ENCODE measurements around the gene OPTC. TPM values are rescaled to one million over a fixed set of nuclear protein-coding genes. Genes with fewer than 3 reads are reported as not detected.

OPTC gene
- total RNA-seq, 1 experiment from 2014 or later: not detected

- no peak overlapping the region for H3K4me3 ChIP-seq
- no peaks in the 10 kb centered on the region for H3K36me3 ChIP-seq
- H3K27ac ChIP-seq: no peak overlapping the region
- no peak for DNase-seq
- H3K9me3 ChIP-seq (replicated peaks): no peaks in the 10 kb centered on the region
- peaks cover 3% of the 10 kb centered on the region for H3K27me3 ChIP-seq
- no peaks in the 10 kb centered on the region for H3K4me1 ChIP-seq
Observed at GRCh38 chr1:203473781-203474305, 20.1 kb upstream of the OPTC start.

GRCh38 chr1:203475012-203475981 lies 18.7 kb upstream of the OPTC start, which contains the start of gene PRELP:
Gene PRELP, plus strand, starts transcription at chr1:203475806. Its CDS starts 7,379 bp downstream, at chr1:203483185.
- no peak for DNase-seq
- H3K27me3 ChIP-seq: peaks cover 3% of the 10 kb centered on the region
- peaks cover 3% of the 10 kb centered on the region; the same call in 1 of the 2 replicates for H3K4me1 ChIP-seq
- H3K9me3 ChIP-seq (replicated peaks): no peaks in the 10 kb centered on the region
- H3K27ac ChIP-seq: no peak within 1 kb of the TSS
- H3K4me3 ChIP-seq: no peak within 1 kb of the TSS
- H3K36me3 ChIP-seq: no peaks in the 10 kb centered on the region

GRCh38 chr1:203476216-203476814 lies 17.6 kb upstream of the OPTC start:
- Histone ChIP-seq H3K4me1 (peaks cover 13% of the 10 kb centered on the region; the same call in 1 of the 2 replicates), H3K27me3 (peaks cover 3% of the 10 kb centered on the region), H3K36me3 (no peaks in the 10 kb centered on the region), H3K4me3 (no peak overlapping the region), H3K27ac (no peak overlapping the region), H3K9me3 (replicated peaks) (no peaks in the 10 kb centered on the region)
- DNase-seq: no peak

- Histone ChIP-seq H3K27ac (no peak overlapping the region), H3K4me3 (no peak overlapping the region)
Observed at GRCh38 chr1:203477748-203478147, 16.2 kb upstream of the OPTC start.

GRCh38 chr1:203478231-203478630 lies 15.7 kb upstream of the OPTC start:
- Histone ChIP-seq H3K4me1 (peaks cover 14% of the 10 kb centered on the region; the same call in 1 of the 2 replicates), H3K27ac (no peak overlapping the region), H3K27me3 (peaks cover 3% of the 10 kb centered on the region), H3K9me3 (replicated peaks) (no peaks in the 10 kb centered on the region), H3K36me3 (no peaks in the 10 kb centered on the region), H3K4me3 (no peak overlapping the region)
- no peak for DNase-seq

More at GRCh38 chr1:203477748-203478147, 16.2 kb upstream of the OPTC start:
- H3K36me3 ChIP-seq: no peaks in the 10 kb centered on the region
- H3K9me3 ChIP-seq (replicated peaks): no peaks in the 10 kb centered on the region
- no peak for DNase-seq
- H3K4me1 ChIP-seq: peaks cover 14% of the 10 kb centered on the region; the same call in 1 of the 2 replicates
- H3K27me3 ChIP-seq: peaks cover 3% of the 10 kb centered on the region

GRCh38 chr1:203478986-203479385 lies 15.0 kb upstream of the OPTC start:
- Histone ChIP-seq H3K4me1 (peaks cover 14% of the 10 kb centered on the region; the same call in 1 of the 2 replicates), H3K4me3 (no peak overlapping the region), H3K27ac (no peak overlapping the region), H3K9me3 (replicated peaks) (no peaks in the 10 kb centered on the region), H3K27me3 (peaks cover 3% of the 10 kb centered on the region), H3K36me3 (no peaks in the 10 kb centered on the region)
- DNase-seq: no peak

GRCh38 chr1:203479646-203480045 lies 14.3 kb upstream of the OPTC start:
- DNase-seq: no peak
- Histone ChIP-seq H3K4me3 (no peak overlapping the region), H3K27me3 (peaks cover 3% of the 10 kb centered on the region; the same call in 1 of the 2 replicates), H3K27ac (no peak overlapping the region), H3K4me1 (peaks cover 14% of the 10 kb centered on the region; the same call in 1 of the 2 replicates), H3K36me3 (no peaks in the 10 kb centered on the region), H3K9me3 (replicated peaks) (no peaks in the 10 kb centered on the region)

GRCh38 chr1:203480084-203480483 lies 13.9 kb upstream of the OPTC start:
- DNase-seq: no peak
- no peak overlapping the region for H3K4me3 ChIP-seq
- peaks cover 14% of the 10 kb centered on the region; the same call in 1 of the 2 replicates for H3K4me1 ChIP-seq

GRCh38 chr1:203480525-203481084 lies 13.3 kb upstream of the OPTC start:
- peak; percentile 71 to 72 for DNase-seq
- H3K27ac ChIP-seq: no peak overlapping the region
- H3K9me3 ChIP-seq (replicated peaks): no peaks in the 10 kb centered on the region
- no peaks in the 10 kb centered on the region for H3K36me3 ChIP-seq
- peaks cover 14% of the 10 kb centered on the region; the same call in 1 of the 2 replicates for H3K4me1 ChIP-seq
- no peak overlapping the region for H3K4me3 ChIP-seq
- 0 out of 2 replicates have a peak, but pooled peaks cover 3% of the 10 kb centered on the region for H3K27me3 ChIP-seq

More at GRCh38 chr1:203480084-203480483, 13.9 kb upstream of the OPTC start:
- Histone ChIP-seq H3K27me3 (0 out of 2 replicates have a peak, but pooled peaks cover 3% of the 10 kb centered on the region), H3K9me3 (replicated peaks) (no peaks in the 10 kb centered on the region), H3K36me3 (no peaks in the 10 kb centered on the region), H3K27ac (no peak overlapping the region)

- Histone ChIP-seq H3K27me3 (0 out of 2 replicates have a peak, but pooled peaks cover 3% of the 10 kb centered on the region), H3K27ac (no peak overlapping the region)
- no peak for DNase-seq
Observed at GRCh38 chr1:203481196-203481595, 12.8 kb upstream of the OPTC start.

GRCh38 chr1:203486618-203487370 lies 7.2 kb upstream of the OPTC start:
- H3K27me3 ChIP-seq: peaks cover 7% of the 10 kb centered on the region
- H3K27ac ChIP-seq: no peak overlapping the region
- H3K4me1 ChIP-seq: no peaks in the 10 kb centered on the region
- no peak for DNase-seq
- H3K36me3 ChIP-seq: no peaks in the 10 kb centered on the region
- peak overlapping the region; percentile 58 for H3K4me3 ChIP-seq
- H3K9me3 ChIP-seq (replicated peaks): no peaks in the 10 kb centered on the region

More at GRCh38 chr1:203481196-203481595, 12.8 kb upstream of the OPTC start:
- Histone ChIP-seq H3K4me1 (peaks cover 14% of the 10 kb centered on the region; the same call in 1 of the 2 replicates), H3K4me3 (no peak overlapping the region), H3K9me3 (replicated peaks) (no peaks in the 10 kb centered on the region), H3K36me3 (no peaks in the 10 kb centered on the region)

- H3K36me3 ChIP-seq: no peaks in the 10 kb centered on the region
- H3K4me1 ChIP-seq: no peaks in the 10 kb centered on the region
- peaks cover 12% of the 10 kb centered on the region for H3K27me3 ChIP-seq
- no peak overlapping the region for H3K4me3 ChIP-seq
- DNase-seq: no peak
- H3K27ac ChIP-seq: no peak overlapping the region
- H3K9me3 ChIP-seq (replicated peaks): no peaks in the 10 kb centered on the region
Observed at GRCh38 chr1:203488539-203488938, 5.4 kb upstream of the OPTC start.

- no peaks in the 10 kb centered on the region for H3K36me3 ChIP-seq
- no peak for DNase-seq
- H3K27ac ChIP-seq: no peak overlapping the region
- H3K9me3 ChIP-seq (replicated peaks): no peaks in the 10 kb centered on the region
- H3K4me3 ChIP-seq: no peak overlapping the region
- peaks cover 18% of the 10 kb centered on the region for H3K27me3 ChIP-seq
- H3K4me1 ChIP-seq: no peaks in the 10 kb centered on the region
Observed at GRCh38 chr1:203490607-203491006, 3.3 kb upstream of the OPTC start.

- no peak overlapping the region for H3K4me3 ChIP-seq
- no peaks in the 10 kb centered on the region for H3K4me1 ChIP-seq
- H3K9me3 ChIP-seq (replicated peaks): no peaks in the 10 kb centered on the region
- H3K27me3 ChIP-seq: peaks cover 18% of the 10 kb centered on the region
- no peak overlapping the region for H3K27ac ChIP-seq
- no peak for DNase-seq
- no peaks in the 10 kb centered on the region for H3K36me3 ChIP-seq
Observed at GRCh38 chr1:203491664-203492063, 2.3 kb upstream of the OPTC start.
